ENCODE measurements around the gene CLMP.

The CLMP gene

GRCh38 chr11:123231256-123231655 is 36.2 kb upstream of the CLMP start:
- no peak for TF ChIP-seq JUND (IDR thresholded peaks at IDR 0.05; ENCODE audit: low read depth)
- in situ Hi-C loops (cut with HindIII; ENCODE audit: low pct_unique_long_range_greater_than_20kb, low sequenced_read_pairs), result no loop called here

GRCh38 chr11:123230346-123230745 is 35.3 kb upstream of the CLMP start:
- no peak for DNase-seq (ENCODE audit: low read depth in 1 of 2, low spot score in 1 of 2)
- in situ Hi-C loops (cut with HindIII; ENCODE audit: low pct_unique_long_range_greater_than_20kb, low sequenced_read_pairs), result no loop called here
- TF ChIP-seq JUND (IDR thresholded peaks at IDR 0.05; ENCODE audit: low read depth), result no peak

More at GRCh38 chr11:123231256-123231655, 36.2 kb upstream of the CLMP start:
- DNase-seq (ENCODE audit: low read depth in 1 of 2, low spot score in 1 of 2), result no peak

GRCh38 chr11:123228496-123229163 is 33.6 kb upstream of the CLMP start:
- no peak for DNase-seq (ENCODE audit: low read depth in 1 of 2, low spot score in 1 of 2)
- TF ChIP-seq JUND (IDR thresholded peaks at IDR 0.05; ENCODE audit: low read depth), result no peak
- in situ Hi-C loops (cut with HindIII; ENCODE audit: low pct_unique_long_range_greater_than_20kb, low sequenced_read_pairs), result no loop called here

- TF ChIP-seq JUND (IDR thresholded peaks at IDR 0.05; ENCODE audit: low read depth), result no peak
Observed at GRCh38 chr11:123227763-123228495, 32.9 kb upstream of the CLMP start.

GRCh38 chr11:123221584-123221983 is 26.5 kb upstream of the CLMP start:
- TF ChIP-seq JUND (IDR thresholded peaks at IDR 0.05; ENCODE audit: low read depth), result no peak
- in situ Hi-C loops (cut with HindIII; ENCODE audit: low pct_unique_long_range_greater_than_20kb, low sequenced_read_pairs), result no loop called here

More at GRCh38 chr11:123227763-123228495, 32.9 kb upstream of the CLMP start:
- no peak for DNase-seq (ENCODE audit: low read depth in 1 of 2, low spot score in 1 of 2)
- in situ Hi-C loops (cut with HindIII; ENCODE audit: low pct_unique_long_range_greater_than_20kb, low sequenced_read_pairs), result no loop called here

GRCh38 chr11:123221096-123221561 is 26.1 kb upstream of the CLMP start:
- TF ChIP-seq JUND (IDR thresholded peaks at IDR 0.05; ENCODE audit: low read depth), result no peak
- in situ Hi-C loops (cut with HindIII; ENCODE audit: low pct_unique_long_range_greater_than_20kb, low sequenced_read_pairs), result no loop called here
- no peak for DNase-seq (ENCODE audit: low read depth in 1 of 2, low spot score in 1 of 2)

More at GRCh38 chr11:123221584-123221983, 26.5 kb upstream of the CLMP start:
- DNase-seq (ENCODE audit: low read depth in 1 of 2, low spot score in 1 of 2), result no peak

GRCh38 chr11:123219066-123219690 is 24.1 kb upstream of the CLMP start:
- in situ Hi-C loops (cut with HindIII; ENCODE audit: low pct_unique_long_range_greater_than_20kb, low sequenced_read_pairs), result no loop called here
- no peak for TF ChIP-seq JUND (IDR thresholded peaks at IDR 0.05; ENCODE audit: low read depth)
- DNase-seq (ENCODE audit: low read depth in 1 of 2, low spot score in 1 of 2), result no peak

- TF ChIP-seq JUND (IDR thresholded peaks at IDR 0.05; ENCODE audit: low read depth), result no peak
- in situ Hi-C loops (cut with HindIII; ENCODE audit: low pct_unique_long_range_greater_than_20kb, low sequenced_read_pairs), result no loop called here
- DNase-seq (ENCODE audit: low read depth in 1 of 2, low spot score in 1 of 2), result no peak
Observed at GRCh38 chr11:123218451-123218850, 23.4 kb upstream of the CLMP start.

- DNase-seq (ENCODE audit: low read depth in 1 of 2, low spot score in 1 of 2), result no peak
- TF ChIP-seq JUND (IDR thresholded peaks at IDR 0.05; ENCODE audit: low read depth), result no peak
- in situ Hi-C loops (cut with HindIII; ENCODE audit: low pct_unique_long_range_greater_than_20kb, low sequenced_read_pairs), result no loop called here
Observed at GRCh38 chr11:123217897-123218296, 22.8 kb upstream of the CLMP start.

GRCh38 chr11:123216249-123216648 is 21.2 kb upstream of the CLMP start:
- DNase-seq (ENCODE audit: low read depth in 1 of 2, low spot score in 1 of 2), result no peak
- TF ChIP-seq JUND (IDR thresholded peaks at IDR 0.05; ENCODE audit: low read depth), result no peak
- in situ Hi-C loops (cut with HindIII; ENCODE audit: low pct_unique_long_range_greater_than_20kb, low sequenced_read_pairs), result no loop called here

- DNase-seq (ENCODE audit: low read depth in 1 of 2, low spot score in 1 of 2), result no peak
- in situ Hi-C loops (cut with HindIII; ENCODE audit: low pct_unique_long_range_greater_than_20kb, low sequenced_read_pairs), result no loop called here
- TF ChIP-seq JUND (IDR thresholded peaks at IDR 0.05; ENCODE audit: low read depth), result no peak
Observed at GRCh38 chr11:123214940-123215339, 19.9 kb upstream of the CLMP start.

GRCh38 chr11:123214396-123214795 is 19.3 kb upstream of the CLMP start:
- in situ Hi-C loops (cut with HindIII; ENCODE audit: low pct_unique_long_range_greater_than_20kb, low sequenced_read_pairs), result no loop called here
- DNase-seq (ENCODE audit: low read depth in 1 of 2, low spot score in 1 of 2), result no peak
- TF ChIP-seq JUND (IDR thresholded peaks at IDR 0.05; ENCODE audit: low read depth), result no peak

- TF ChIP-seq JUND (IDR thresholded peaks at IDR 0.05; ENCODE audit: low read depth), result no peak
- in situ Hi-C loops (cut with HindIII; ENCODE audit: low pct_unique_long_range_greater_than_20kb, low sequenced_read_pairs), result no loop called here
- no peak for DNase-seq (ENCODE audit: low read depth in 1 of 2, low spot score in 1 of 2)
Observed at GRCh38 chr11:123213307-123213771, 18.3 kb upstream of the CLMP start.

All from T47D (cell line).